Activated naive CD8-positive, alpha-beta T cell treated with anti-CD3 and anti-CD28 coated beads, Interleukin-2, amount 50 U/mL, for 16 hours (primary cell): ENCODE data around the gene MYBBP1A.

Source experiments
- DNase-seq: peaks from one replicate; pipeline ENCODE4 v3.0.0-alpha.2; 2020; ENCODE audit warnings: low read depth, low spot score

MYBBP1A gene

GRCh38 chr17:4536742-4537411 is 18.3 kb downstream of the MYBBP1A start:
- no peak for DNase-seq

- DNase-seq, result no peak
These were observed 18.9 kb downstream of the MYBBP1A start for GRCh38 chr17:4536259-4536741.

GRCh38 chr17:4535667-4536258 is 19.4 kb downstream of the MYBBP1A start:
- DNase-seq, result no peak

DNA sequence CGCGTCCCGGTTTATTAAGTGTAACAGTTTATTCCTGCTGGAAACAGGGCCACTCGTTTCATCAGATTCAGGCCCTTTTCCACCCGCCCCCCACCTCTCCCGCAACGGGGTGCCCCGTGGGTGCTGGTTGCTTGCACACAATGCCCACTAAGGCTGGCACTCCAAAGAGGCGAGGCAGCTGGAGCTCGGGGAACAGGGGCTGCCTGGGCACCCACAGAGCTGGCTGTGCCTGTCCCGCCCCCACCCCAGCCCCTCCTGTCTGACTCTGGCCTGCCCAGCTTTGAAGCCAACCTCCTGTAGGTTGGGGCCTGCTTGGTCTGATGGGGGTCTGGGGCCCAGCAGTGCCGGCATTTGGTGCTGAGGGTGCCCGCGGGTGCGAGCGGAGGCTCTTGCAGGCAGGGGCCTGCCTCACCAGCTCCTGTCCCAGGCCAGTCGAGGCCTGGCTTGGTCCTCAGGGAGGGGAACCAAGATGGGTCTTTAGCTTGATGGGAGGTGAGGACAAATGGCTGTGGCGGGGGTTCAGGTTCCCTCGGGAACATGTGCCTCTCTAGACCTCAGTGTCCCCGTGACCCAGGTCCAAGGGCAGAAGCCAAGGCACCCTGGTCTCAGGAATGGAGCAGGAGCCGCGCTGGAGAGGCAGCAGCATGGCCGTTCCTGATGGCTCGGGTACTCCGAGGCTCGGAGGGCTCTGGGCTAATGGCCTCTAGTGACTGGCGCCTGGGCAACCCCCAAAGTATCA is 20.1 kb downstream of the MYBBP1A start:
- no peak for DNase-seq

DNA sequence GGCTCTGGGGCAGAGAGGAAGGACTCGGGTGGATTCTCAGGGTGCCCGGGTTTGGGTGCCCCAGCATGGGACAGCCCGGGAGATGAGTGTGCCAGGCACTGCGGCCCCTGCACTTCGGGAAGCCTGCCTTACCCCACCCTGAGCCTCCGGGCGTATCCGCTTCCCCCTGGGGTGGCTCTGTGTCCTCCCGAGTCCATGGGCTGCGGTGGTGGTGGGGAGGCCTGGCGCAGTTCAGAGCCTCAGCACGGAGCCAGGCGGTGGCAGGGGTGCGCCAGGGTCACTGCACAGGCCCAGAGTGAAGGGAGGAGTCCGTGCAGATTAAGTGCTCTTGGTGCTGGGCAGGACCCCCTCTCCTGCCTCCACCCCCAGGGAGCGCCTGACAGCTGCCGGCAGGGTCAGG is 20.7 kb downstream of the MYBBP1A start:
- DNase-seq, result no peak

- DNase-seq, result no peak
These were observed 21.4 kb downstream of the MYBBP1A start for GRCh38 chr17:4533523-4534504.

GRCh38 chr17:4532860-4533522 is 22.2 kb downstream of the MYBBP1A start:
- DNase-seq, result no peak

DNA sequence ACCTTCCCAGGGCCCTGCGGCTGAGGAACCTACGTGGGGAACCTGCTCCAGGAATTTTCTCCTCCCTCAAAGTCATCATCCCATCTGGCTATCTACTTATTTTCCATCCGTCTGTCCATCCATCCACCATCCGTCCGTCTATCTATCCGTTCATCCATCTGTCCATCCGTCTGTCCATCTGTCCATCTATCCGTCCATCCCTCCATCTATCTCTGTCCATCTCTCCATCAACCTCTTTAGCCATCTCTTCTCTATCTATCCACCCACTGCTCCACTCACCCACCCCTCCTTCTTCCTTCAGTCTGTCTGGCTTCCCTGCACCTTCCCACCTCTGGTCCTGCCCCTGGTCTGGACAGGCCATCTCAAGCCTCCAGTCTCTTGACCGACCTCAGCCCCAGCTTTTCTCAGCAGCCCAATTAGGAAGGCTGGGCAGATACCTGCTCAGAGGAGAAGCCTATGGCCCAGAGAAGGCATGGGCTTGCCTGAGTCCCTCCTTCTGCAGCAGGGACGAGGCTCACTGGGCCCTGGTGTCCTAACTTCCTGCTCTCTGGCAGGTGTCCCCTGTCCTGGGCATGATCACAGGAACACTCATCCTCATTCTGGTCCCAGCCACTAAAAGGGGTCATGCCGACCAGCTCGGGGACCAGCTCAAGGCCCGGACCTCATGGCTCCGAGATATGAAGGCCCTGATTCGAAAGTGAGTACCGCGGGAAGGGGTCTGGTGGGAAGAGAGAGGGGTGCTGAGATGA is 23.0 kb downstream of the MYBBP1A start:
- no peak for DNase-seq

GRCh38 chr17:4530799-4531730 is 24.1 kb downstream of the MYBBP1A start:
- no peak for DNase-seq

DNA sequence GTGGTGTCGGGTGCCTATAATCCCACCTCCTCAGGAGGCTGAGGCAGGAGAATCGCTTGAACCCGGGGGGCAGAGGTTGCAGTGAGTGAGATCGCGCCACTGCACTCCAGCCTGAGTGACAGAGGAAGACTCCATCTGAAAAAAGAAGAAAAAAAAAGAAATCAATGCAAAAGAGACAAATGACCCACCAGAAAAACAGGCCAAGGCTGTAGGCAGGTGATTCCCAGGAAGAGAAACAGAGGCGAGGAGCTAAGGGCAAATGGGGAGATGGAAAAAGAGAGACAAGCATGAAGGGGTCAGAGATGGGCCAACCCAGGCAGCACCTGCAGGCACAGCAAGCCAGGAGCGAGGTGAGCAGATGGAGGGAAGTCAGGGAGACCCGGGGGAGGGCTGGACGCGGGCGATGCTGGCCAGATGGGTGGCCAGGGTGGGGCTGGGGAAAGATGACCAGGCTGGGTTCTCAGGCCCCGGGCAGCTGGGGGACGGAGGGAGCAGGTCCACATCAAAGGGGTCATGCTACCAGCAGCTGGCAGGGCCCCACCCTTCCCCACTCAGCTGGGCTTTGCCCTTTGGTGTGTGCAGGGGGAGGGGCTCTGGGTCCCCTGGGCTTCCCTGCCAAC is 25.5 kb downstream of the MYBBP1A start:
- DNase-seq, result no peak

DNA sequence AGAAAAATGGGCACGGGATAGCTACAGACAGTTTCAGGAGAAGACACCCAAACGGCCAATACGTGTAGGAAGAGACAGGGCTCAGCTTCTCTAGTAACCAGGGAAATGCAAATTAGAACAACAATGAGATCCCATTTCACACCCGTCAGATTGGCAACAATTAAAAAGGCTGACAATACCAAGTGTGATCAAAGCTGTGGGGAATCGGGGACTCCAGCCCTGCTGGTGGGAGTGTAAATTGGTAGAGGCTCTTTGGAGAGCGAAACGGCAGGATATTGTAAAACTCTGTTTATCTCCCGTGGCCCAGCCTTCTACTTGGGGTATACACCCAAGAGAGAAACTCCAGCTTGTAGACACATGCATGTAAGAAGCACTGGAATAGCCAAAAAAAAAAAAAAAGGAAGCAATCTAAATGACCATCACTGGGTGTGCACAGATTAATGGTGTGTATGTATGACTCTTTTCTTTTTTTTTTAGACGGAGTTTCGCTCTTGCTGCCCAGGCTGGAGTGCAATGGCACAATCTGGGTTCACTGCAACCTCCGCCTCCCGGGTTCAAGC is 27.5 kb downstream of the MYBBP1A start:
- DNase-seq, result no peak

- no peak for DNase-seq
These were observed 28.1 kb downstream of the MYBBP1A start for GRCh38 chr17:4527134-4527533.

GRCh38 chr17:4525691-4526397 is 29.3 kb downstream of the MYBBP1A start:
- no peak for DNase-seq

GRCh38 chr17:4523946-4524345 is 31.2 kb downstream of the MYBBP1A start:
- DNase-seq, result no peak

DNA sequence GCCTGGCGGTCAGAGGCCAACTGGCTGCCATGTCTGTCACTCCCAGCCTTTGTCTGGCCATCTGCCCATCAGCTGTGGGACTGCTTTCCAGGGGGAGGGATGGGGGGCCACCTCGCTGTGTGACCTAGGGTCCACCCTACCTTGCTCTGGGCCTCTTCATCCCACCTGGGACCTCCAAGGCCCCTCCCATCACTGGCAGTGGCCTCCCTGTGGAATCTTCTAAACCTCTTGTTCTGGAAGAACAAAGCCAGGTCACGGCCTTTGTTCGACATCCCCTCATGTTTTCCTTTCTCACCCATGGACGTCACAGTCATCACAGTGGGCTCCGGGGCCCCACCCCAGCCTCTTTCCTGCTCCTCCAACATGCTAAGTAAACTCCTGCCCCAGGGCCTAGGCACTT is 32.5 kb downstream of the MYBBP1A start:
- DNase-seq, result no peak

DNA sequence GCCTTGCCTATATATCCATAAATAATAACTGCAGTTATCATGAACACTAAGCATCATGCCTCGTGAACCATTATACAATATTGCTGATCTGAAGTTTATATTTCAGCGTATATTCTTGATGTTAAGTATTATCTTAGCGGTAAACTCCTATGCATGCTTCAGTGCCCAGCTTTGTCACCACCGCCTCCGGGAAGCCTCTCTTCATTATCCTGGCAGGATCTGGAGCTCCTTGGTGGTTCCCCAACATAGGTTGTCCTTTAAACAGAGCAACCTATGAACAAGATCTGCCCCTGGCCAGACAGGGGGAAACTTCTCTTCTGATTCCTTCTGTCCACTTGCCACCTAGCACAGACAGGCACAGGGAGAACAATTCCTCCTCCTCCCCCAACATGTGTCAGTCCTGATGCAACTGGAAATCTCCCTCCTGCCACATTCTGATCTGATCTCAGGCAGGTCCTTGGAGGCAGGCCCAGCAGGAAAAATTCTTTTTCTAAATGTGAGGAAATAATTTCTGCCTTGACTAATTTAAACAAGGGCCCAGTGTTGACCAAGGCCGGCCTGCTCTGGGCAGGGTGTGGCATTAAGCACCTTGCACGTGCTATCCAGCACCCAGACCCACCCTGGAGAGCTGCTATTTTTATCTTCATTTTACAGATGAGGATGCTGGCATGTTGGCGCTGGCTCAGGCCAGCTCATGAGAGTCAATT is 34.1 kb downstream of the MYBBP1A start:
- no peak for DNase-seq
